ENCODE measurements around the gene CDC42BPA. TPM values are rescaled to one million over a fixed set of nuclear protein-coding genes. Genes with fewer than 3 reads are reported as not detected.

CDC42BPA gene
- total RNA-seq, 2 donors from 2014 or later, result 30.0 to 34.3 TPM

GRCh38 chr1:227167276-227168101 lies 150.8 kb downstream of the CDC42BPA start:
- Mint-ChIP-seq H3K9me3 (no peaks in the 10 kb centered on the region), H3K27me3 (ENCODE audit: insufficient read depth) (no peaks in the 10 kb centered on the region), H3K4me1 (peaks cover 3% of the 10 kb centered on the region), H3K4me3 (no peak overlapping the region), H3K36me3 (ENCODE audit: low read depth) (no peaks in the 10 kb centered on the region), H3K27ac (no peak overlapping the region)
- H3K4me3 ChIP-seq (ENCODE audit: low read length), result no peak overlapping the region
- TF ChIP-seq CTCF (conservative IDR thresholded peaks at IDR 0.05), result no peak
- H3K9ac ChIP-seq (ENCODE audit: extremely low read depth, low read length, poor library complexity, severe bottlenecking), result no peak overlapping the region
- H3K27me3 ChIP-seq (ENCODE audit: control insufficient read depth, insufficient read depth, low read length, poor library complexity, severe bottlenecking), result no peaks in the 10 kb centered on the region
- WGBS, 2 experiments (ENCODE audit: insufficient coverage in 1 of 2, insufficient read length in 1 of 2), result 82 to 100% methylated on average over 2 of the region's 2 CpGs
- no peaks in the 10 kb centered on the region for H3K9me3 ChIP-seq (ENCODE audit: control insufficient read depth, low read length)
- H3K27ac ChIP-seq (ENCODE audit: low read depth, low read length), result no peak overlapping the region
- DNase-seq, result no peak
- H3K4me1 ChIP-seq (ENCODE audit: control insufficient read depth, insufficient read depth, low read length), result no peaks in the 10 kb centered on the region
- H3K36me3 ChIP-seq (ENCODE audit: control insufficient read depth, insufficient read depth, low read length), result no peaks in the 10 kb centered on the region

GRCh38 chr1:227166559-227166958 lies 151.7 kb downstream of the CDC42BPA start:
- DNase-seq, result peak; percentile 51
- peak; percentile 59 for TF ChIP-seq CTCF (conservative IDR thresholded peaks at IDR 0.05)
- Histone ChIP-seq H3K4me3 (ENCODE audit: low read length) (no peak overlapping the region), H3K9me3 (ENCODE audit: control insufficient read depth, low read length) (no peaks in the 10 kb centered on the region), H3K4me1 (ENCODE audit: control insufficient read depth, insufficient read depth, low read length) (no peaks in the 10 kb centered on the region), H3K9ac (ENCODE audit: extremely low read depth, low read length, poor library complexity, severe bottlenecking) (no peak overlapping the region), H3K27me3 (ENCODE audit: control insufficient read depth, insufficient read depth, low read length, poor library complexity, severe bottlenecking) (no peaks in the 10 kb centered on the region), H3K27ac (ENCODE audit: low read depth, low read length) (no peak overlapping the region), H3K36me3 (ENCODE audit: control insufficient read depth, insufficient read depth, low read length) (no peaks in the 10 kb centered on the region)
- H3K4me3 Mint-ChIP-seq, result no peak overlapping the region
- H3K27ac Mint-ChIP-seq, result no peak overlapping the region
- H3K4me1 Mint-ChIP-seq, result peaks cover 3% of the 10 kb centered on the region
- H3K9me3 Mint-ChIP-seq, result no peaks in the 10 kb centered on the region
- WGBS, 2 experiments (ENCODE audit: insufficient coverage in 1 of 2, insufficient read length in 1 of 2), result 60% methylated on average over 1 of the region's 1 CpG; no CpG with 5 or more reads in 1 of the 2 experiments
- H3K36me3 Mint-ChIP-seq (ENCODE audit: low read depth), result no peaks in the 10 kb centered on the region
- no peaks in the 10 kb centered on the region for H3K27me3 Mint-ChIP-seq (ENCODE audit: insufficient read depth)

- 46 to 50% methylated on average over 2 of the region's 2 CpGs for WGBS, 2 experiments (ENCODE audit: insufficient coverage in 1 of 2, insufficient read length in 1 of 2)
- Mint-ChIP-seq H3K27ac (no peak overlapping the region), H3K27me3 (ENCODE audit: insufficient read depth) (no peaks in the 10 kb centered on the region), H3K9me3 (no peaks in the 10 kb centered on the region), H3K36me3 (ENCODE audit: low read depth) (peaks cover 14% of the 10 kb centered on the region), H3K4me3 (no peak overlapping the region), H3K4me1 (peaks cover 4% of the 10 kb centered on the region)
- Histone ChIP-seq H3K4me1 (ENCODE audit: control insufficient read depth, insufficient read depth, low read length) (no peaks in the 10 kb centered on the region), H3K27ac (ENCODE audit: low read depth, low read length) (no peak overlapping the region), H3K9ac (ENCODE audit: extremely low read depth, low read length, poor library complexity, severe bottlenecking) (no peak overlapping the region), H3K27me3 (ENCODE audit: control insufficient read depth, insufficient read depth, low read length, poor library complexity, severe bottlenecking) (no peaks in the 10 kb centered on the region), H3K36me3 (ENCODE audit: control insufficient read depth, insufficient read depth, low read length) (no peaks in the 10 kb centered on the region), H3K9me3 (ENCODE audit: control insufficient read depth, low read length) (no peaks in the 10 kb centered on the region), H3K4me3 (ENCODE audit: low read length) (no peak overlapping the region)
- TF ChIP-seq CTCF (conservative IDR thresholded peaks at IDR 0.05), result no peak
- DNase-seq, result no peak
Measured at GRCh38 chr1:227161470-227161869, 156.8 kb downstream of the CDC42BPA start.
